Tibial nerve (tissue), 4 donors: ENCODE results near the gene VASP. TPM values are rescaled to one million over a fixed set of nuclear protein-coding genes. Genes with fewer than 3 reads are reported as not detected.

Experiments used
- DNase-seq, 2 donors: peaks; one replicate each; pipeline ENCODE4 v3.0.0-alpha.2; 2019; ENCODE audit warnings: low spot score in 2 of 2
- H3K27ac ChIP-seq, 4 donors: fragments of 200-600 bp; sonication (generic) in 3 of 4; one replicate each; pipeline ENCODE4 v1.5.1; 2017 to 2019; ENCODE audit warnings: mild to moderate bottlenecking in 1 of 4
- H3K27me3 ChIP-seq, 2 donors: fragments of 200-600 bp; sonication (generic) in 1 of 2; one replicate each; pipeline versions ENCODE4 v1.5.1 to v1.6.0; 2017 to 2019
- H3K36me3 ChIP-seq, 3 donors: fragments of 200-600 bp; sonication (generic); one replicate each; pipeline ENCODE4 v1.5.1; 2018 to 2019
- H3K4me1 ChIP-seq, 4 donors: fragments of 200-600 bp; sonication (generic) in 3 of 4; one replicate each; pipeline ENCODE4 v1.5.1; 2017 to 2019
- H3K4me3 ChIP-seq, 4 donors: fragments of 200-600 bp; sonication (generic) in 3 of 4; one replicate each; pipeline ENCODE4 v1.5.1; 2017 to 2019; ENCODE audit warnings: mild to moderate bottlenecking in 1 of 4, moderate library complexity in 1 of 4
- H3K9me3 ChIP-seq, 4 donors: fragments of 200-600 bp; sonication (generic) in 3 of 4; one replicate each; pipeline ENCODE4 v1.5.1; 2017 to 2019
- EP300 ChIP-seq, 2 donors: sonication (generic); formaldehyde crosslinking; IDR thresholded peaks; one replicate each; pipeline ENCODE4 v1.6.1; 2017; ENCODE audit warnings: antibody characterized with exemption in 2 of 2, mild to moderate bottlenecking in 1 of 2
- POLR2A ChIP-seq, 2 donors: fragments of 450-650 bp; IDR thresholded peaks; one replicate each; pipeline ENCODE4 v1.6.1; 2017; ENCODE audit warnings: antibody characterized with exemption in 2 of 2, mild to moderate bottlenecking in 2 of 2, moderate library complexity in 2 of 2
- WGBS, 2 donors: methylation state at CpG; one replicate each; pipeline ENCODE4 v1.1.5; 2018; 5-methylcytosine and 5-hydroxymethylcytosine counted together
- total RNA-seq, 4 donors: library from RNA; depleted of rRNA; stranded (reverse); fragments of >200 nt; gene quantifications; one replicate each; pipeline ENCODE4 v1.1.0, GENCODE V29; 2016
- TF ChIP-seq, protein P1 (sequence below), 5 experiments: fragments of 200-600 bp in 3 of 5; fragments of 450-650 bp in 2 of 5; sonication (generic) in 3 of 5; IDR thresholded peaks; one replicate each; pipeline ENCODE4 v1.5.1; 2016 to 2019; ENCODE audit warnings: antibody characterized with exemption in 5 of 5, mild to moderate bottlenecking in 3 of 5, moderate library complexity in 2 of 5

The VASP gene
- total RNA-seq, 4 donors from 2014 or later = 39.1 to 74.4 (median 59.2) TPM

DNA sequence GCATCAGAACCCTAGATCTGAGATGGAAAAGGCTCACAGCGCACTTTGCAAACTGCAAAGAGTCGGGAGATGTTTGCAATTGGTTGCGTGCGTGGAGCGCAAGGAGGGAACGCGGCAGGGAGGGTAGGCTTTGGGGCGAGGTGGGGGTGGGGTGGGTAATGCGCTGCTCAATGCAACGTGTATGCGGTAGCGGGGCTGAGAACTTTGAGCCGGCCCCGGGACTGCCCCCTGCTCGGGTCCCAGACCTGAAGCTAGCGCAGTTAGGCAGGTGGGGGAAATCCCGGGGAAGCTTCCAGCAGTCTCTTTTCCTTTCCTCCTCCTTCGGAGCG lies 38.5 kb upstream of the VASP start:
- 0 to 1% methylated on average over 19 of the region's 19 CpGs for WGBS, 2 donors
- peak in 1 of 2 donors; percentile 21 for DNase-seq
- TF ChIP-seq, protein P1, sequence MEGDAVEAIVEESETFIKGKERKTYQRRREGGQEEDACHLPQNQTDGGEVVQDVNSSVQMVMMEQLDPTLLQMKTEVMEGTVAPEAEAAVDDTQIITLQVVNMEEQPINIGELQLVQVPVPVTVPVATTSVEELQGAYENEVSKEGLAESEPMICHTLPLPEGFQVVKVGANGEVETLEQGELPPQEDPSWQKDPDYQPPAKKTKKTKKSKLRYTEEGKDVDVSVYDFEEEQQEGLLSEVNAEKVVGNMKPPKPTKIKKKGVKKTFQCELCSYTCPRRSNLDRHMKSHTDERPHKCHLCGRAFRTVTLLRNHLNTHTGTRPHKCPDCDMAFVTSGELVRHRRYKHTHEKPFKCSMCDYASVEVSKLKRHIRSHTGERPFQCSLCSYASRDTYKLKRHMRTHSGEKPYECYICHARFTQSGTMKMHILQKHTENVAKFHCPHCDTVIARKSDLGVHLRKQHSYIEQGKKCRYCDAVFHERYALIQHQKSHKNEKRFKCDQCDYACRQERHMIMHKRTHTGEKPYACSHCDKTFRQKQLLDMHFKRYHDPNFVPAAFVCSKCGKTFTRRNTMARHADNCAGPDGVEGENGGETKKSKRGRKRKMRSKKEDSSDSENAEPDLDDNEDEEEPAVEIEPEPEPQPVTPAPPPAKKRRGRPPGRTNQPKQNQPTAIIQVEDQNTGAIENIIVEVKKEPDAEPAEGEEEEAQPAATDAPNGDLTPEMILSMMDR (IDR thresholded peaks at IDR 0.05) = no peak
- TF ChIP-seq POLR2A (IDR thresholded peaks at IDR 0.05) (no peak), EP300 (IDR thresholded peaks at IDR 0.05) (no peak)
- Histone ChIP-seq H3K27me3 (peaks cover 0 to 42% of the 10 kb centered on the region in 2 donors), H3K4me3 (peak overlapping the region; percentile 50 to 77 (median 60)), H3K27ac (peak overlapping the region; percentile 85 to 96 (median 95)), H3K4me1 (peaks cover 0 to 47% (median 23%) of the 10 kb centered on the region in 4 donors), H3K9me3 (no peaks in the 10 kb centered on the region), H3K36me3 (no peaks in the 10 kb centered on the region)

DNA sequence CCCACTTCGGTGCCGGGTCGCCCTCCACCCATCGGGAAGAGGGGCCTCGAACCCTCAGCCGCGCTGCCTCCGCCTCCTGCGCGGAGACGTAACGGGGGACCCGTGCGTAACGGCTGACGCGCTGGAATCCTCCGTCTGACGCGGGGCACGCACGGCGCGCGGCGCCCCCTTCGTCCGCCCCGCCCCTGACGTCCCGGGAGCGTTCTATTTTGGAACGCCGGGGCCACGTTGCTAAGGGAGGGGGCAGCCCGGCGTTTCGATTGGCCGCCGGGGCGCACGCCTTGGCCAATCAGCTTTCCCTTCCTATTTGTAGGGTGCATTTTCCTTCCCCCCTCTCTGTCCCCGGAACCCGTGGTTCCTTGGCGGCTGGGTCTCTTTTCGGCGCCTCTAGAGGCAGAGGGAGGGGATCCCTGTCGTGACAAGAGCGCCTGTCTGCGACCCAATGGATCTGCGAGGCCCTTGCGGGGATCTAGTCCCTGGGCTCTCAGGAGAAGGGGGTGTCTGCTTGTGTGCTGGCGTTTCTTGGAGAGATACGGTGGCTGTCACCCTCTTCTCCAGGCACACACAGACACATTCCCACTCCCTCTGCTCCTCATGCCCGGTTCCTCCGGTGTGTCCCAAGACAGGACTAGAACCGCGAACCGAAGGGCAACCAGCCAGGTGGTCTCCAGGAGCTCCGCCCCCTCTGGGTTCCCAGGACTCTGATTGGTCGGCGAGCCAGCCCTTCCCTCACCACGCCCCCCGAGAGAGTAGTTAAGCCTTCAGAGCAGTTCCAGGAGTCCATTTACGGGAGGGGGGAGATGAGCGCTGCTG lies 37.9 kb upstream of the VASP start:
- peak; percentile 87 to 94 for DNase-seq
- Histone ChIP-seq H3K4me1 (peaks cover 0 to 47% (median 23%) of the 10 kb centered on the region in 4 donors), H3K27ac (peak overlapping the region; percentile 85 to 96 (median 95)), H3K27me3 (peaks cover 0 to 43% of the 10 kb centered on the region in 2 donors), H3K36me3 (no peaks in the 10 kb centered on the region), H3K4me3 (peak overlapping the region; percentile 50 to 77 (median 60)), H3K9me3 (no peaks in the 10 kb centered on the region)
- WGBS, 2 donors = 1% methylated on average over 47 to 57 of the region's 66 CpGs
- TF ChIP-seq EP300 (IDR thresholded peaks at IDR 0.05) (peak; percentile 90 to 99), POLR2A (IDR thresholded peaks at IDR 0.05) (peak in 1 of 2 donors; percentile 67)
- TF ChIP-seq, protein P1 (IDR thresholded peaks at IDR 0.05) = peak in 2 of 5 experiments; percentile 17 to 51

DNA sequence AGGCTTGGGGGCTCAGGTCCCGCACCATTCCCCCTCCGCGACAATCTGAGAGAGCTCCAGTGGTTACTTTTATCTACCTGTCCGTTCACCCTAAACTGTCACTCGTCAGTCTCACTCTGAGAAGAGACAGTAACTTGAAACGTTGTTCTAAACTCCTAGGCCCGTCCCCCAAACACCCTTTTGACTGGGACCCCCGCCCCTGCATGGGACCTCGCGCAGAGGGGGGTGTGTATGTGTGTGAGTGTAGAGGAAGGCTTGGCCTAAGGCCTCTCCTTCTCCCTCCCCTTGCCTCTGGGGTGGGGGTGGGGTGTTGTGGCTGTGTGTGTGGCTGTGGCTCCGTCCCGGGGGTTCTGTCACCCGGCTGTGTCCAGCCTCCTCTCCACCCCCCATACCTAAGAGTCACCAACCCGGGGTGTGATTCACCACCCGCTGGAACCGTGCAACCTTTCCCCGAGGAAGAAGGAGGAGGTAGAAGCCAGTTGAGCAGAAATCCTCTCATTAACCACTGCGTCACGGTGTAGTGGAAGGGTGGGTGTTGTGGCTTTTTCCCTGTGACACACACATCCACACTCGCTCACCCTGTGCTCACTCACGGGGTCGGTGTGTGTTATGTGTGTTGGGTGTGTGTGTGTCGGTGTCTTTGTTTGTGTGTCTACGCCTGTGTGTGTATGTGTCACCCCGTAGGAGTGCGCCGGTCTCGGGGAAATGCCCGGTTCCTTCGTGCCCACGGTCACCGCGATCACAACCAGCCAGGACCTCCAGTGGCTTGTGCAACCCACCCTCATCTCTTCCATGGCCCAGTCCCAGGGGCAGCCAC lies 37.1 kb upstream of the VASP start:
- peaks cover 0 to 42% of the 10 kb centered on the region in 2 donors for H3K27me3 ChIP-seq
- no peaks in the 10 kb centered on the region for H3K9me3 ChIP-seq
- H3K4me1 ChIP-seq = peaks cover 0 to 47% (median 23%) of the 10 kb centered on the region in 4 donors
- peak overlapping the region; percentile 50 to 77 (median 60) for H3K4me3 ChIP-seq
- peak overlapping the region; percentile 85 to 96 (median 95) for H3K27ac ChIP-seq
- DNase-seq = peak in 1 of 2 donors; percentile 32
- peak in 1 of 2 donors; percentile 20 for TF ChIP-seq POLR2A (IDR thresholded peaks at IDR 0.05)
- TF ChIP-seq, protein P1 (IDR thresholded peaks at IDR 0.05) = no peak
- 41 to 44% methylated on average over 30 to 32 of the region's 33 CpGs for WGBS, 2 donors
- no peaks in the 10 kb centered on the region for H3K36me3 ChIP-seq

DNA sequence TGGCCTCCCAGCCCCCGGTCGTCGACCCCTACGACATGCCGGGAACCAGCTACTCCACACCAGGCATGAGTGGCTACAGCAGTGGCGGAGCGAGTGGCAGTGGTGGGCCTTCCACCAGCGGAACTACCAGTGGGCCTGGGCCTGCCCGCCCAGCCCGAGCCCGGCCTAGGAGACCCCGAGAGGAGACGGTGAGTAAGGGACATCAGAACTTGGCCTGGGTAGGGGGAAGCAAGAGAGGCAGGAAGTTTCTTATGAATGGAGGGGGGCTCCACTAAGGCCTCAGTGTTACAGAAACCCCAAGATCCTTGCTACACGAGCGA lies 36.6 kb upstream of the VASP start:
- Histone ChIP-seq H3K9me3 (no peaks in the 10 kb centered on the region), H3K27me3 (peaks cover 0 to 42% of the 10 kb centered on the region in 2 donors), H3K4me1 (peaks cover 0 to 47% (median 23%) of the 10 kb centered on the region in 4 donors), H3K27ac (no peak overlapping the region), H3K4me3 (no peak overlapping the region), H3K36me3 (no peaks in the 10 kb centered on the region)
- WGBS, 2 donors = 85 to 91% methylated on average over 15 of the region's 15 CpGs
- no peak for DNase-seq
- TF ChIP-seq, protein P1 (IDR thresholded peaks at IDR 0.05) = no peak
- TF ChIP-seq EP300 (IDR thresholded peaks at IDR 0.05) = no peak
- TF ChIP-seq POLR2A (IDR thresholded peaks at IDR 0.05) = no peak
